Ascending aorta (tissue), 2 donors: ENCODE data around the gene PGAM4. TPM values are rescaled to one million over a fixed set of nuclear protein-coding genes. Genes with fewer than 3 reads are reported as not detected.

Experiments used
- DNase-seq, 2 donors: peaks; one replicate each; pipeline ENCODE4 v3.0.0-alpha.2; 2019; ENCODE audit warnings: low spot score in 2 of 2
- H3K27ac ChIP-seq, 2 donors: fragments of 200-600 bp; sonication (generic); one replicate each; pipeline ENCODE4 v1.5.1; 2016 to 2017; ENCODE audit warnings: mild to moderate bottlenecking in 1 of 2
- H3K27me3 ChIP-seq: fragments of 200-600 bp; sonication (generic); one replicate; pipeline ENCODE4 v1.5.1; 2017
- H3K36me3 ChIP-seq, 2 donors: fragments of 200-600 bp; sonication (generic); one replicate each; pipeline ENCODE4 v1.5.1; 2016
- H3K4me1 ChIP-seq, 2 donors: fragments of 200-600 bp; sonication (generic); one replicate each; pipeline ENCODE4 v1.5.1; 2016 to 2017; ENCODE audit warnings: mild to moderate bottlenecking in 1 of 2
- H3K4me3 ChIP-seq, 2 donors: fragments of 200-600 bp; sonication (generic); one replicate each; pipeline ENCODE4 v1.5.1; 2016 to 2017; ENCODE audit warnings: mild to moderate bottlenecking in 1 of 2
- H3K9me3 ChIP-seq, 2 donors: fragments of 200-600 bp; sonication (generic); one replicate each; pipeline ENCODE4 v1.5.1; 2016
- CTCF ChIP-seq, 3 experiments: fragments of 200-600 bp in 2 of 3; fragments of 450-650 bp in 1 of 3; sonication (generic) in 2 of 3; IDR thresholded peaks; one replicate each; pipeline ENCODE4 v1.5.1; 2016 to 2019; ENCODE audit warnings: antibody characterized with exemption in 3 of 3, mild to moderate bottlenecking in 1 of 3, moderate library complexity in 1 of 3
- intact Hi-C: fragments of 100-400 bp; cut with DNase I; formaldehyde crosslinking; loops from one replicate; pipeline ENCODE4 v1.15.1; 2023
- total RNA-seq: library from RNA; depleted of rRNA; stranded (reverse); fragments of >200 nt; gene quantifications from one replicate; pipeline ENCODE4 v1.1.0, GENCODE V29; 2016

Gene PGAM4
- total RNA-seq, 1 donor from 2014 or later = not detected

- H3K27me3 ChIP-seq = no peaks in the 10 kb centered on the region
- H3K36me3 ChIP-seq = no peaks in the 10 kb centered on the region
- no peaks in the 10 kb centered on the region for H3K9me3 ChIP-seq
- H3K4me3 ChIP-seq = no peak overlapping the region
- no peaks in the 10 kb centered on the region for H3K4me1 ChIP-seq
- intact Hi-C loops = no loop called here
- no peak for DNase-seq
- no peak overlapping the region for H3K27ac ChIP-seq
- TF ChIP-seq CTCF (IDR thresholded peaks at IDR 0.05) = no peak
Observed at GRCh38 chrX:77967631-77968030, 1.8 kb downstream of the PGAM4 start.

GRCh38 chrX:77966361-77966760 is 3.1 kb downstream of the PGAM4 start:
- intact Hi-C loops = no loop called here
- Histone ChIP-seq H3K4me1 (no peaks in the 10 kb centered on the region), H3K9me3 (no peaks in the 10 kb centered on the region), H3K36me3 (no peaks in the 10 kb centered on the region), H3K27ac (no peak overlapping the region), H3K27me3 (no peaks in the 10 kb centered on the region), H3K4me3 (no peak overlapping the region)
- no peak for TF ChIP-seq CTCF (IDR thresholded peaks at IDR 0.05)
- no peak for DNase-seq

DNA sequence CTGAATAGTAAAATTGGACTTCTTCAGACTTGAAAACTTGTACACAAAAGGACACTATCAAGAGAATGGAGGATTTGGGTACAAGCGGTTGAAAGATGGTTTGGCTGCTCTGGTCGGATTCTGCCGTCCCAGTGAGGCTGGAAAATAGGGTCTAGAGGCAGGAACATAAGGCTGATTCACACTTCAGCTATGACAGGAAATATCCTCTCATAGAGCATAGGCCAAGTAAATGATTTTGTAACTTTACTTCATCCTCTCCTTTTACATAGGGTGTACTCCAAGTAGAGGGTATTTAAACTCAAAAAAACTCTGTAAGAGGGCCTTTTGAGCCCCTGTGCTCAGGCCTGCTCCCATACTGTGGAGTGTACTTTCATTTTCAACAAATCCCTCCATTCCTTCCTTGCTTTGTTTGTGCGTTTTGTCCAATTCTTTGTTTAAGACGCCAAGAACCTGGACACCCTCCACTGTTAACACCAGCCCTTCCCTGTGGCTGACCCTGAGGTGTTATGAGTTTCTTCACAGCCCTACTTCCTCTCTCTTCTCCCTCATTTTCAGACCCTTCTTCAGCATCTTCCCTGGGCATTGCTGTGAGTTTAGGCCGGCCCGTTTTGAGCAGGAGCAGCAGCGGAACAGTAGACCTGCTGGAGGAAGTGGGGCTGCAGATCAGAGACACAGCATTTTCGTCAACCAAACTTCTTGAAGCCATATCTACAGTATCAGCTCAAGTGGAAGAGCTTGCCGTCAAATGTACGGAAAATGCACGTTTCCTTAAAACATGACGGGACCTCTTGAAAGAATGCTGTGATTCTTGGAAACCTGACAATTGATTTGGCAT is 7.2 kb downstream of the PGAM4 start:
- no peaks in the 10 kb centered on the region for H3K36me3 ChIP-seq
- no peaks in the 10 kb centered on the region for H3K4me1 ChIP-seq
- H3K27me3 ChIP-seq = no peaks in the 10 kb centered on the region
- no peaks in the 10 kb centered on the region for H3K9me3 ChIP-seq
- TF ChIP-seq CTCF (IDR thresholded peaks at IDR 0.05) = no peak
- H3K4me3 ChIP-seq = no peak overlapping the region
- H3K27ac ChIP-seq = no peak overlapping the region
- DNase-seq = no peak
- intact Hi-C loops = no loop called here

DNA sequence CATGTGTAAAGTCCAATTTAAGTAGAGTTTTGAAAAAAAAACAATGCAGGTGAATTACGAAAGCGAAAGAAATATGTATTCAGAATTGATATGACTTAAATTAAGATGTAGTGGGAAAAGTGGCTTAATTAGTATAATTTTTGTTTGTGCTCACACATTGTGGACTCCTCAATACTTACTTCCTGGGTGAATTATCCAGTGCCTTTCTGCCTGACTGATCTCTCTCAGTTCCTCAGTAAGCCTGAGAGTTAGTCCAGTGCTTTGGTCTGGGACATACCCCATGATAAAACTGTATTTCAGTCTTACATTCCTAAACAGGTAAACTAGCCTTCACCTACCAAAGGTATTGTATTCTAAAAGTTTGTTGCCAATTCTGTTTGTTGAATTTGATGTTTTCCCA is 8.4 kb downstream of the PGAM4 start:
- intact Hi-C loops = no loop called here
- TF ChIP-seq CTCF (IDR thresholded peaks at IDR 0.05) = no peak
- Histone ChIP-seq H3K9me3 (no peaks in the 10 kb centered on the region), H3K4me3 (no peak overlapping the region), H3K4me1 (no peaks in the 10 kb centered on the region), H3K27me3 (no peaks in the 10 kb centered on the region), H3K36me3 (no peaks in the 10 kb centered on the region), H3K27ac (no peak overlapping the region)
- no peak for DNase-seq

- Histone ChIP-seq H3K27ac (no peak overlapping the region), H3K9me3 (no peaks in the 10 kb centered on the region), H3K4me3 (no peak overlapping the region), H3K27me3 (no peaks in the 10 kb centered on the region), H3K4me1 (no peaks in the 10 kb centered on the region), H3K36me3 (no peaks in the 10 kb centered on the region)
- no peak for TF ChIP-seq CTCF (IDR thresholded peaks at IDR 0.05)
- no peak for DNase-seq
- intact Hi-C loops = no loop called here
Observed at GRCh38 chrX:77960567-77960966, 8.9 kb downstream of the PGAM4 start.
